H1 (cell line): ENCODE data around the gene RBM20.
"Not testable (repeated sequence)": the region's sequence is repeated elsewhere in the genome, so short reads cannot be mapped to it uniquely, and the experiment has no call there.

Experiments
- NANOG ChIP-seq: IDR thresholded peaks from 2 replicates; pipeline ENCODE4 v1.6.1; 2011; ENCODE audit warnings: low read length, low read depth, mild to moderate bottlenecking, inconsistent platforms; ENCODE audit not compliant: insufficient read depth, poor library complexity, severe bottlenecking
- POLR2A ChIP-seq, 2 experiments: IDR thresholded peaks; 1 replicate in 1 of 2; 2 replicates in 1 of 2; pipeline ENCODE4 v1.6.1; 2011; ENCODE audit warnings: low read depth in 2 of 2, low read length in 2 of 2, mild to moderate bottlenecking in 2 of 2; ENCODE audit errors: control extremely low read depth in 1 of 2
- ZNF274 ChIP-seq: IDR thresholded peaks from 2 replicates; pipeline ENCODE4 v1.7.0; 2012; ENCODE audit warnings: low read length, borderline replicate concordance; ENCODE audit errors: extremely low read depth
- TF ChIP-seq, protein P1 (sequence below), 3 experiments: IDR thresholded peaks; 1 replicate in 2 of 3; 2 replicates in 1 of 3; pipeline versions ENCODE4 v1.5.1 to v1.6.1; 2011; ENCODE audit warnings: low read length in 3 of 3, mild to moderate bottlenecking in 3 of 3, inconsistent platforms in 2 of 3, low read depth in 1 of 3, moderate library complexity in 1 of 3; ENCODE audit not compliant: insufficient read depth in 1 of 3; ENCODE audit errors: control extremely low read depth in 1 of 3

DNA sequence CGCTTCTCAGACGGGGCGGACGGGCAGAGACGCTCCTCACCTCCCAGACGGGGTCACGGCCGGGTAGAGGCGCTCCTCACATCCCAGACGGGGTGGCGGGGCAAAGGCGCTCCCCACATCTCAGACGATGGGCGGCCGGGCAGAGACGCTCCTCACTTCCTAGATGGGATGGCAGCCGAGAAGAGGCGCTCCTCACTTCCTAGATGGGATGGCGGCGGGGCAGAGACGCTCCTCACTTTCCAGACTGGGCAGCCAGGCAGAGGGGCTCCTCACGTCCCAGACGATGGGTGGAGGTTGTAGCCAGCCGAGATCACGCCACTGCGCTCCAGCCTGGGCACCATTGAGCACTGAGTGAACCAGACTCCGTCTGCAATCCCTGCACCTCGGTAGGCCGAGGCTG, 123.5 kb downstream of the RBM20 start:
- TF ChIP-seq, protein P1, sequence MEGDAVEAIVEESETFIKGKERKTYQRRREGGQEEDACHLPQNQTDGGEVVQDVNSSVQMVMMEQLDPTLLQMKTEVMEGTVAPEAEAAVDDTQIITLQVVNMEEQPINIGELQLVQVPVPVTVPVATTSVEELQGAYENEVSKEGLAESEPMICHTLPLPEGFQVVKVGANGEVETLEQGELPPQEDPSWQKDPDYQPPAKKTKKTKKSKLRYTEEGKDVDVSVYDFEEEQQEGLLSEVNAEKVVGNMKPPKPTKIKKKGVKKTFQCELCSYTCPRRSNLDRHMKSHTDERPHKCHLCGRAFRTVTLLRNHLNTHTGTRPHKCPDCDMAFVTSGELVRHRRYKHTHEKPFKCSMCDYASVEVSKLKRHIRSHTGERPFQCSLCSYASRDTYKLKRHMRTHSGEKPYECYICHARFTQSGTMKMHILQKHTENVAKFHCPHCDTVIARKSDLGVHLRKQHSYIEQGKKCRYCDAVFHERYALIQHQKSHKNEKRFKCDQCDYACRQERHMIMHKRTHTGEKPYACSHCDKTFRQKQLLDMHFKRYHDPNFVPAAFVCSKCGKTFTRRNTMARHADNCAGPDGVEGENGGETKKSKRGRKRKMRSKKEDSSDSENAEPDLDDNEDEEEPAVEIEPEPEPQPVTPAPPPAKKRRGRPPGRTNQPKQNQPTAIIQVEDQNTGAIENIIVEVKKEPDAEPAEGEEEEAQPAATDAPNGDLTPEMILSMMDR (IDR thresholded peaks at IDR 0.05; ENCODE audit: control extremely low read depth in 1 of 3, insufficient read depth in 1 of 3, low read depth in 1 of 3, low read length in 3 of 3): not testable (repeated sequence)
- not testable (repeated sequence) for TF ChIP-seq ZNF274; NANOG; POLR2A (IDR thresholded peaks at IDR 0.05; ENCODE audit: control extremely low read depth in 1 of 2, low read depth in 2 of 2, low read length in 2 of 2)
